GM12875 (cell line): ENCODE measurements around the gene LRRC4C.

Source experiments
- H3K4me3 ChIP-seq: one replicate; pipeline ENCODE4 v1.5.1; 2011; ENCODE audit warnings: low read depth, low read length, control low read depth
- TF ChIP-seq, protein P1 (sequence below): IDR thresholded peaks from 2 replicates; pipeline ENCODE4 v1.5.1; 2011; ENCODE audit warnings: low read depth, mild to moderate bottlenecking, control low read depth, inconsistent platforms, low read length, moderate library complexity, borderline replicate concordance; ENCODE audit not compliant: insufficient read depth

The LRRC4C gene

DNA sequence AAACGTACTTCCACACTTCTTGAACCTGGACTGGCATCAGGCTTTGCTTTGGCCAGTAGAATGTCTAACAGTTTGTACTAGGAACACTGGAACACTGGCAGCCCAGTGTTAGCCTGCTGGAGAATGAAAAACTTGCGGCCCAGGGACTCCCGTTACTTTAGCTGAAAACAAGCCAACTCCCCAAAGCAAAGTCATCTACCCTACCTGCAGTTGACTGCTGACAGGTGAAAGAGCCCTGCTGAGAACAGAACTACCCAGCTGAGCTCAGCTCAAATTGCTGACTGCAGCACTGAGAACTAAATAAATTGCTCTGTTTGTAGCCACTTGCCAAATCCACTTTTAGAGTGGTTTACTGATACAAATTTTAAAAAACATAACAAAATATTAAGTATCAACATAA, 342.5 kb downstream of the LRRC4C start:
- TF ChIP-seq, protein P1, sequence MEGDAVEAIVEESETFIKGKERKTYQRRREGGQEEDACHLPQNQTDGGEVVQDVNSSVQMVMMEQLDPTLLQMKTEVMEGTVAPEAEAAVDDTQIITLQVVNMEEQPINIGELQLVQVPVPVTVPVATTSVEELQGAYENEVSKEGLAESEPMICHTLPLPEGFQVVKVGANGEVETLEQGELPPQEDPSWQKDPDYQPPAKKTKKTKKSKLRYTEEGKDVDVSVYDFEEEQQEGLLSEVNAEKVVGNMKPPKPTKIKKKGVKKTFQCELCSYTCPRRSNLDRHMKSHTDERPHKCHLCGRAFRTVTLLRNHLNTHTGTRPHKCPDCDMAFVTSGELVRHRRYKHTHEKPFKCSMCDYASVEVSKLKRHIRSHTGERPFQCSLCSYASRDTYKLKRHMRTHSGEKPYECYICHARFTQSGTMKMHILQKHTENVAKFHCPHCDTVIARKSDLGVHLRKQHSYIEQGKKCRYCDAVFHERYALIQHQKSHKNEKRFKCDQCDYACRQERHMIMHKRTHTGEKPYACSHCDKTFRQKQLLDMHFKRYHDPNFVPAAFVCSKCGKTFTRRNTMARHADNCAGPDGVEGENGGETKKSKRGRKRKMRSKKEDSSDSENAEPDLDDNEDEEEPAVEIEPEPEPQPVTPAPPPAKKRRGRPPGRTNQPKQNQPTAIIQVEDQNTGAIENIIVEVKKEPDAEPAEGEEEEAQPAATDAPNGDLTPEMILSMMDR, result no peak
- H3K4me3 ChIP-seq, result no peak overlapping the region

DNA sequence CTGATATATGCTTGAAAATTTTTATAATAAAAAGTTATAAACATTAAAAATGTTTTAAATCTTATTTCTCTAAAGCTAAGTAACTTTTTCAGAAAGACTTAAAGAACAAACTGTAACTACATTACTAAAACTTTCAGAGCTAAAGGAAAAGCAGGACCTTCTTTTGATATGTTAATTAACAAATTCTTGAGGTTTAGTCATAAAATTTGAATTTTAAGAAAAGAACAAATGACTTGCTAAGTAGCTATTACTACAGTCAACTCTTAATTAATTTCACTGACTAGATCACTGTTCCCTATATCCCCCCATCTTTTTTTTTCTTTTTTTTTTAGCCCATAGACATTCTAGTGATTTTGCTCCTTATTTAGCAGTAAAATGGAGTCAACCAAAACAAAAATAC, 344.4 kb downstream of the LRRC4C start:
- TF ChIP-seq, protein P1, result no peak
- H3K4me3 ChIP-seq, result no peak overlapping the region

DNA sequence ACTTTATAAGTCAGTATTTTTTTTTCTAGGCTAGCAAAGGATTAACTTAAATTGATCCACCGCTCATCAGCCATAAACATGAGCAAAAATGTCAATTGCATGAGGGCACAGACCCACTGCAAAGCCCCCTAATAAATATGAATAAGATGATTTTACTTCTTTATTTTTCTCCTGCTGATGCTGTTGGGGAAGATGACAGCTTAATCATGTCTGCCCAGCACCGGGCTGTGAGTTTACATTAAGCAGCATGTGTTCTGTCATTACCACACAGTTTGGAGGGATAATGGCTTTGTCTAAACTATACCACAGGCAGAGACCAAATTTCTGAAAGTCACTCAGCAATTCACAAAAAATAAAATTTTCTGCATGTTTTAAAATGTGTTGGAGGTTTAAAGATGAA, 346.3 kb downstream of the LRRC4C start:
- TF ChIP-seq, protein P1, result no peak

DNA sequence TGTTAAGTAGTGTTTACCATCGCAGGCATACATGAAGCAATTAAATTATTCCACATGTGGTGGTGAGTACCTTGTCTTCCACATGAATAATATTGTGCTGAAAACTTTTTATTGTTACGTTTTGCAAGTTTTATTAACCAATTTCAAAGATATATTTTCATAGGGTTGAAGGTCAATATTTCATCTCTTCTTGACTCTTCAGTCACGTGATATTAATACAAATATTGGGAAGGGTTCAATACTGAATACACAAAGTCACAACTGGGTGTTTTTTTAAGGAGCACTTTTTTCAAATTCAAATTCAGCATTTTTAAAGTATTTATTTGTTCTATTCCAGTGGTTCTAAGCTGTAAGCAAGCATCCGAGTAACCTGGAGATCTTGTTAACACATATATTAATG, 348.9 kb downstream of the LRRC4C start:
- no peak overlapping the region for H3K4me3 ChIP-seq
- TF ChIP-seq, protein P1, result no peak

More for the DNA sequence above, 346.3 kb downstream of the LRRC4C start:
- H3K4me3 ChIP-seq, result no peak overlapping the region

DNA sequence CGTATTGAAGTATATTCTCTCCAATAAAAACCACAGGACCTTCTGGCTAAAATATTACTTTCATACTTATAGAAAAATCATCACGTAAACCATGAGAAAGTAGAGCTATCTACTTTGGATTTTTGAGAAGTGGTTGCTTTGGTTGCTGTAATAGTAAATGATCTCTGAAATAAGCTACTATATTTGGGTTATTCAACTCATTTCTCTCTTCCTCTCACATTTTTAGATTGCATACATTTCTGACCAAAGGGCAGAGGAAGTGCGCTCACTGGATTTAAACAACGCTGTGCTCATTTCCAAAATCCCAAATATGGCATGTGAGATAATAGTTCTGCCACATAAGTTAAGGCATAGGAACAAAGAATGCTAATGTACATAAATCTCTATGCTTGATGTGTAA, 357.0 kb downstream of the LRRC4C start:
- no peak overlapping the region for H3K4me3 ChIP-seq
- TF ChIP-seq, protein P1, result no peak

DNA sequence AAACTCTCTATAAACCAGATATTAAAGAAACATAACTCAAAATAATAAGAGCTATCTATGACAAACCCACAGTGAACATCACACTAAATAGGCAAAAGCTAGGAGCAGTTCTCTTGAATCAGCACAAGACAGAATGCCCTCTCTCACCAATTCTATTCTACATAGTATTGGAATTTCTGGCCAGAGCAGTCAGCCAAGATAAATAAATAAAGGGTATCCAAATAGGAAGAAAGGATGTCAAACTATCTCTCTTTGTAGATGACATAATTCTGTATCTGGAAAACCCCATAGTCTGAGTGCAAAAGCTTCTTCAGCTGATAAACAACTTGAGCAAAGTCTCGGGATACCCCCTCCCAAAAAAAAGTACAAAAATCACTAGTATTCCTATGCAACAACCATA, 359.8 kb downstream of the LRRC4C start:
- TF ChIP-seq, protein P1, result no peak
- no peak overlapping the region for H3K4me3 ChIP-seq

DNA sequence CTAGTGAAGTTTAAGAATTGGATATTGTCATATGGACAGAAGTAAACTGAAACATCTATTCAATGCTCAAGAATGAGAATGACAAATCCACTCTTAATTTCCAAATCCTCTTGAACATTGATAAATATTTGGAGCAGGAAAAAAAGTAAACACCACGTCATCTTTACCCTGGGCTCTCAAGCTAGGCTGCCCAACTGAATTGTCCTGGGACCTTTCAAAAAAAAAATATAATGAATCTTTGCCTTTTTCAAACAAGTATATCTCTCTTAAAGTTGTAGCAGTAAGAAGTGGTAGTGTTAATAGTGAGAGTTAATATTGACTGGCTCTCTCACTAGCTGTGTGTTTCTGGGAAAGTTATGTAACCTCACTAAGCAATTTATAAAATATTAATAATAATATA, 374.3 kb downstream of the LRRC4C start:
- TF ChIP-seq, protein P1, result no peak
- H3K4me3 ChIP-seq, result no peak overlapping the region
